Stimulated activated CD4-positive, alpha-beta T cell treated with anti-CD3 and anti-CD28 coated beads, TNF-alpha, amount 100 ng/mL, for 1 hour (primary cell): ENCODE data around the gene FAM153A.
A peak's percentile ranks its signal among the peaks of the same experiment; 100 is the strongest.
"Not testable (repeated sequence)": the region's sequence is repeated elsewhere in the genome, so short reads cannot be mapped to it uniquely, and the experiment has no call there.

Source experiments
- DNase-seq, 3 donors: peaks; one replicate each; pipeline ENCODE4 v3.0.0-alpha.2; 2020; ENCODE audit warnings: low read depth in 3 of 3, low spot score in 1 of 3

Gene FAM153A

GRCh38 chr5:177782792-177783633 is at the start of gene FAM153A:
Gene FAM153A (minus strand): TSS chr5:177782899.
- DNase-seq: not testable (repeated sequence)

- not testable (repeated sequence) for DNase-seq
Observed at GRCh38 chr5:177832287-177832686, 49.6 kb upstream of the FAM153A start.

GRCh38 chr5:177826073-177826472 is 43.4 kb upstream of the FAM153A start:
- not testable (repeated sequence) for DNase-seq

GRCh38 chr5:177824776-177825175 is 42.1 kb upstream of the FAM153A start:
- not testable (repeated sequence) for DNase-seq

- not testable (repeated sequence) for DNase-seq
Observed at GRCh38 chr5:177822489-177822888, 39.8 kb upstream of the FAM153A start.

- not testable (repeated sequence) for DNase-seq
Observed at GRCh38 chr5:177819664-177820063, 37.0 kb upstream of the FAM153A start.

GRCh38 chr5:177812814-177813425 is 30.2 kb upstream of the FAM153A start:
- DNase-seq: not testable (repeated sequence)

GRCh38 chr5:177812160-177812743 is 29.6 kb upstream of the FAM153A start:
- DNase-seq: not testable (repeated sequence)

- not testable (repeated sequence) for DNase-seq
Observed at GRCh38 chr5:177809209-177809913, 26.7 kb upstream of the FAM153A start.

GRCh38 chr5:177808420-177808819 is 25.7 kb upstream of the FAM153A start:
- not testable (repeated sequence) for DNase-seq

GRCh38 chr5:177807265-177807664 is 24.6 kb upstream of the FAM153A start:
- not testable (repeated sequence) for DNase-seq

- DNase-seq: peak in 1 of 3 donors; percentile 0
Observed at GRCh38 chr5:177801427-177801826, 18.7 kb upstream of the FAM153A start.

- peak in 1 of 3 donors; percentile 0 for DNase-seq
Observed at GRCh38 chr5:177798237-177798840, 15.6 kb upstream of the FAM153A start.

- DNase-seq: not testable (repeated sequence)
Observed at GRCh38 chr5:177793272-177793671, 10.6 kb upstream of the FAM153A start.

GRCh38 chr5:177791649-177792048 is 8.9 kb upstream of the FAM153A start:
- not testable (repeated sequence) for DNase-seq

GRCh38 chr5:177782169-177782568 is 530 bp downstream of the FAM153A start:
- not testable (repeated sequence) for DNase-seq

- not testable (repeated sequence) for DNase-seq
Observed at GRCh38 chr5:177771206-177771605, 11.5 kb downstream of the FAM153A start.

GRCh38 chr5:177770646-177771045 is 12.1 kb downstream of the FAM153A start:
- DNase-seq: peak in 1 of 3 donors; percentile 2

- DNase-seq: not testable (repeated sequence)
Observed at GRCh38 chr5:177763737-177764508, 18.8 kb downstream of the FAM153A start.

GRCh38 chr5:177760954-177761353 is 21.7 kb downstream of the FAM153A start:
- not testable (repeated sequence) for DNase-seq
